HepG2 (cell line): Measurements from ENCODE around the gene ZCWPW2. TPM values are rescaled to one million over a fixed set of nuclear protein-coding genes. Genes with fewer than 3 reads are reported as not detected.

Experiments used
- ATAC-seq: fragments of 200-7000 bp; cut with Tn5 transposase; 3 replicates; pipeline ENCODE4 v1.9.1; 2020; ENCODE audit warnings: mild to moderate bottlenecking, moderate library complexity
- BruUV-seq: library from RNA; stranded (reverse); fragments of 400-500 nt; replicated peaks from 2 replicates; lab custom pipeline; 2021; lab: Mats Ljungman, UMichigan
- CTCF ChIA-PET: fragments of 300-600 bp; formaldehyde crosslinking; extraction: SDS; loops from one replicate; lab custom pipeline; 2021; ENCODE audit warnings: low total read pairs, inconsistent platforms, low intra/inter-chr PET ratio; lab: Yijun Ruan, JAX
- POLR2A ChIA-PET: fragments of 350-600 bp; sonication (Branson Sonifier 250); formaldehyde crosslinking; loops from one replicate; lab custom pipeline; 2020; ENCODE audit warnings: antibody characterized with exemption, inconsistent platforms; lab: Yijun Ruan, JAX
- DNase-seq: peaks from one replicate; pipeline ENCODE4 v3.0.0-alpha.2; 2015; ENCODE audit warnings: low spot score
- FAIRE-seq: peaks from 3 replicates; lab custom pipeline; 2011; peaks lifted over from hg19 to GRCh38; lab: Jason Lieb, UNC
- H2AFZ ChIP-seq: one replicate; pipeline ENCODE4 v1.6.1; 2011; ENCODE audit warnings: low read length, inconsistent platforms
- H3K27ac ChIP-seq: fragments of 300-600 bp; 3 replicates; pipeline ENCODE4 v1.8.0; 2011; ENCODE audit warnings: mixed run types, mild to moderate bottlenecking, mixed read lengths, low read length, inconsistent platforms; ENCODE audit not compliant: insufficient read depth; ENCODE audit errors: extremely low read length
- H3K27me3 ChIP-seq, 2 experiments: fragments of 200-600 bp in 1 of 2; 2 replicates in 1 of 2; 3 replicates in 1 of 2; pipeline versions ENCODE4 v1.6.0 to v1.8.0; 2011; ENCODE audit warnings: low read length in 2 of 2, mild to moderate bottlenecking in 2 of 2, moderate library complexity in 2 of 2, inconsistent platforms in 1 of 2; ENCODE audit not compliant: insufficient read depth in 2 of 2, control insufficient read depth in 1 of 2
- H3K36me3 ChIP-seq, 2 experiments: fragments of 200-600 bp in 1 of 2; replicated peaks in 1 of 2; 2 replicates in 1 of 2; 3 replicates in 1 of 2; pipeline versions ENCODE4 v1.5.1 to v1.8.0; 2011; ENCODE audit warnings: low read length in 2 of 2, inconsistent platforms in 1 of 2; ENCODE audit not compliant: insufficient read depth in 2 of 2, control insufficient read depth in 1 of 2
- H3K4me1 ChIP-seq: 2 replicates; pipeline ENCODE4 v1.5.1; 2012; ENCODE audit warnings: low read length, inconsistent platforms; ENCODE audit not compliant: insufficient read depth
- H3K4me2 ChIP-seq: 2 replicates; pipeline ENCODE4 v1.6.0; 2011; ENCODE audit warnings: low read depth, low read length, inconsistent platforms
- H3K4me3 ChIP-seq, 3 experiments: fragments of 200-600 bp in 1 of 3; sonication (generic), shearing (Covaris generic) in 1 of 3; replicated peaks in 1 of 3; 2 replicates each; pipeline ENCODE4 v1.5.1; 2011 to 2016; ENCODE audit warnings: low read length in 3 of 3, inconsistent platforms in 2 of 3, low read depth in 2 of 3, mild to moderate bottlenecking in 2 of 3, control low read depth in 1 of 3, mixed read lengths in 1 of 3; ENCODE audit not compliant: insufficient read depth in 1 of 3
- H3K79me2 ChIP-seq: one replicate; pipeline ENCODE4 v1.6.1; 2011; ENCODE audit warnings: low read length, inconsistent platforms; ENCODE audit not compliant: insufficient read depth
- H3K9ac ChIP-seq: 2 replicates; pipeline ENCODE4 v1.6.0; 2011; ENCODE audit warnings: mild to moderate bottlenecking, low read depth, low read length, inconsistent platforms; ENCODE audit not compliant: insufficient read depth
- H3K9me3 ChIP-seq: 2 replicates; pipeline ENCODE4 v1.5.1; 2012; ENCODE audit warnings: mild to moderate bottlenecking, low read length
- H4K20me1 ChIP-seq: 2 replicates; pipeline ENCODE4 v1.6.0; 2011; ENCODE audit warnings: inconsistent platforms, mild to moderate bottlenecking, low read length, moderate library complexity; ENCODE audit not compliant: insufficient read depth
- CBX1 ChIP-seq: IDR thresholded peaks from one replicate; pipeline ENCODE4 v1.6.1; 2016; ENCODE audit warnings: antibody characterized with exemption, low read depth
- HNRNPLL ChIP-seq: fragments of 200-400 bp; formaldehyde crosslinking; IDR thresholded peaks from 2 replicates; pipeline ENCODE4 v1.6.1; 2017; ENCODE audit warnings: mild to moderate bottlenecking, low read depth, low read length; ENCODE audit not compliant: poor library complexity, severe bottlenecking
- JDP2 ChIP-seq: sonication (generic); formaldehyde crosslinking; IDR thresholded peaks from 2 replicates; pipeline ENCODE4 v1.8.1; 2022; ENCODE audit warnings: missing genetic modification reagents, borderline replicate concordance
- MATR3 ChIP-seq: sonication (generic); formaldehyde crosslinking; IDR thresholded peaks from 2 replicates; pipeline ENCODE4 v1.4.0; 2020; ENCODE audit warnings: missing genetic modification reagents
- MEF2D ChIP-seq: sonication (generic); formaldehyde crosslinking; IDR thresholded peaks from 2 replicates; pipeline ENCODE4 v1.5.1; 2020; ENCODE audit warnings: mild to moderate bottlenecking, missing genetic modification reagents
- NFYC ChIP-seq: IDR thresholded peaks from 2 replicates; pipeline ENCODE4 v1.6.1; 2016; ENCODE audit warnings: missing genetic modification reagents, missing compliant biosample characterization
- TCF7L2 ChIP-seq: IDR thresholded peaks from 2 replicates; pipeline ENCODE4 v1.6.1; 2011; ENCODE audit warnings: mild to moderate bottlenecking, low read depth, low read length, moderate library complexity
- ZNF263 ChIP-seq: sonication (generic); formaldehyde crosslinking; IDR thresholded peaks from 2 replicates; pipeline ENCODE4 v1.4.0; 2020; ENCODE audit warnings: missing genetic modification reagents
- ZNF3 ChIP-seq: IDR thresholded peaks from 2 replicates; pipeline ENCODE4 v1.7.0; 2017; ENCODE audit warnings: inconsistent platforms
- ZNF547 ChIP-seq: sonication (generic); formaldehyde crosslinking; IDR thresholded peaks from 2 replicates; pipeline ENCODE4 v1.5.1; 2020; ENCODE audit warnings: mild to moderate bottlenecking, missing genetic modification reagents
- ZNF792 ChIP-seq: IDR thresholded peaks from 2 replicates; pipeline ENCODE4 v1.6.1; 2016
- in situ Hi-C: cut with HindIII; loops from 2 replicates; pipeline ENCODE4 v1.10.0; 2017; ENCODE audit warnings: low pct_unique_long_range_greater_than_20kb; ENCODE audit not compliant: extremely low pct_ligation_motif_present
- intact Hi-C: fragments of 100-400 bp; cut with micrococcal nuclease; formaldehyde crosslinking; loops from one replicate; pipeline ENCODE4 v1.10.0; 2022; ENCODE audit not compliant: unreplicated experiment
- polyA plus RNA-seq, 8 experiments: library from polyadenylated mRNA; depleted of rRNA in 3 of 8; stranded (reverse) in 7 of 8; unstranded in 1 of 8; fragments of >200 nt; fragmentation: Illumina TruSeq in 4 of 8; extraction: Trizol in 4 of 8; gene quantifications; 2 replicates each; pipeline versions ENCODE4 v1.2.1 to v1.2.3, GENCODE V29; 2011 to 2016; ENCODE audit warnings: low read depth in 4 of 8, missing spikeins in 1 of 8, mixed read lengths in 1 of 8; ENCODE audit not compliant: insufficient read depth in 1 of 8
- total RNA-seq, 5 experiments: library from RNA; depleted of rRNA; stranded (reverse); fragments of >200 nt; fragmentation: Illumina TruSeq; extraction: Trizol; gene quantifications; 2 replicates each; pipeline ENCODE4 v1.2.3, GENCODE V29; 2016; ENCODE audit warnings: low read depth in 1 of 5
- TF ChIP-seq, protein P1 (sequence below): sonication (generic); formaldehyde crosslinking; IDR thresholded peaks from 2 replicates; pipeline ENCODE4 v1.4.0; 2020; ENCODE audit warnings: missing genetic modification reagents
- TF ChIP-seq, protein P2 (sequence below): sonication (generic); formaldehyde crosslinking; IDR thresholded peaks from 2 replicates; pipeline ENCODE4 v1.5.1; 2020; ENCODE audit warnings: missing genetic modification reagents, mild to moderate bottlenecking, borderline replicate concordance

ZCWPW2 gene
- total and polyA plus RNA-seq, 2 of the 13 experiments (the other 11 are each of a cell fraction or from before 2014, with no cell fraction given), result 0.17 to 0.53 TPM

DNA sequence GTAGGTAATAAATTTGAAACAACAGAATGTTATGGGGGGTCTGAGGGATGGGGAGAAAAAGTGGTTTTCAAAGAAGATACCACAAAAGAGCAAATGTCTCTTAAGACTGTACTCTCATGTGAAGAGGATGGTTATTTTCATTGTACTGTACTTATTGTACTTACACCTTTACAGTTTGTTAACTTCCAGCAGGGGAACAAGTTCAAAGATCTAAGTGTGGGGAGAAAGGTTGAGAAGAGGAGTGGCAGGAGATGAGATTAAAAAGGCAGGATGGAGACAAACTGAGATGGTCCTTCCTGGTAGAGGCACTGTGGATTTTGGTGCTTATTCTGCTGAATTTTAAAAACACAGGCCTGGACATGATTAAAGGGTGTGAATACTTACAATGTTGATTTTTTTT is 5.4 kb upstream of the ZCWPW2 start:
- BruUV-seq, result no TSS peak
- Histone ChIP-seq H4K20me1 (peaks cover 8% of the 10 kb centered on the region; the same call in 1 of the 2 replicates), H3K4me1 (peaks cover 45% of the 10 kb centered on the region), H3K27ac (no peak overlapping the region), H3K4me2 (no peak overlapping the region), H3K79me2 (peaks cover 57% of the 10 kb centered on the region), H3K4me3 (no peak overlapping the region), H3K36me3 (peaks cover 1 to 14% of the 10 kb centered on the region in 2 experiments; a peak in 4 of 5 replicates), H2AFZ (no peak overlapping the region), H3K9me3 (no peaks in the 10 kb centered on the region), H3K27me3 (no peaks in the 10 kb centered on the region), H3K9ac (no peak overlapping the region)
- FAIRE-seq (no peak), DNase-seq (no peak), ATAC-seq (peak; percentile 39; the same call in 2 of the 3 replicates)
- TF ChIP-seq ZNF792 (no peak), ZNF3 (no peak), MEF2D (CRISPR knock-in tag) (no peak), MATR3 (CRISPR knock-in tag) (no peak), NFYC (CRISPR knock-in tag) (no peak), ZNF547 (CRISPR knock-in tag) (no peak), ZNF263 (CRISPR knock-in tag) (no peak), HNRNPLL (no peak), TCF7L2 (no peak), CBX1 (no peak), JDP2 (CRISPR knock-in tag) (no peak)
- TF ChIP-seq, protein P1, sequence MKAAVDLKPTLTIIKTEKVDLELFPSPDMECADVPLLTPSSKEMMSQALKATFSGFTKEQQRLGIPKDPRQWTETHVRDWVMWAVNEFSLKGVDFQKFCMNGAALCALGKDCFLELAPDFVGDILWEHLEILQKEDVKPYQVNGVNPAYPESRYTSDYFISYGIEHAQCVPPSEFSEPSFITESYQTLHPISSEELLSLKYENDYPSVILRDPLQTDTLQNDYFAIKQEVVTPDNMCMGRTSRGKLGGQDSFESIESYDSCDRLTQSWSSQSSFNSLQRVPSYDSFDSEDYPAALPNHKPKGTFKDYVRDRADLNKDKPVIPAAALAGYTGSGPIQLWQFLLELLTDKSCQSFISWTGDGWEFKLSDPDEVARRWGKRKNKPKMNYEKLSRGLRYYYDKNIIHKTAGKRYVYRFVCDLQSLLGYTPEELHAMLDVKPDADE (CRISPR knock-in tag), result no peak
- TF ChIP-seq, protein P2, sequence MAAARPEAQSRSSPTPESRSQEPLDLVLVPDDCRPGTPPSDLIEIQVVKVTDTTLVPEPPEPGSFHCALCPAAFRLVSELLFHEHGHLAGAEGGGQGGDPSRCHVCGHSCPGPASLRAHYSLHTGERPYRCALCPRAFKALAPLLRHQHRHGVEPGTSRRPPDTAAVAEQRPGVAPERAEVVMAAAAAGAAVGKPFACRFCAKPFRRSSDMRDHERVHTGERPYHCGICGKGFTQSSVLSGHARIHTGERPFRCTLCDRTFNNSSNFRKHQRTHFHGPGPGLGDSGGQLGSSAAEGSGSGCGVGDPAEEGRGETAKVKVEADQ (CRISPR knock-in tag), result no peak
- ChIA-PET CTCF (no interaction called here), POLR2A (no interaction called here)
- intact Hi-C loops, result loop anchor here (10.0 kb wide), 1 partner anchor 228 kb away; no protein-coding TSS in a partner anchor
- in situ Hi-C loops, result no loop called here
